Mesenchymal stem cell (in vitro differentiated cells and primary cell): ENCODE data around the gene ADPRS.
A peak's percentile ranks its signal among the peaks of the same experiment; 100 is the strongest.

Experiments
- DNase-seq: peaks from one replicate; pipeline ENCODE4 v3.0.0-alpha.2; 2013
- H2AFZ ChIP-seq: one replicate; pipeline ENCODE4 v1.6.1; 2013; ENCODE audit warnings: low read depth, mild to moderate bottlenecking, control low read depth, inconsistent platforms, low read length, moderate library complexity
- H2AK5ac ChIP-seq: 2 replicates; pipeline ENCODE4 v1.6.1; 2013; ENCODE audit warnings: low read length, moderate library complexity, mild to moderate bottlenecking, inconsistent platforms; ENCODE audit not compliant: severe bottlenecking
- H2BK120ac ChIP-seq: one replicate; pipeline ENCODE4 v1.6.1; 2013; ENCODE audit warnings: low read depth, mild to moderate bottlenecking, inconsistent platforms, low read length, moderate library complexity
- H2BK12ac ChIP-seq, 2 experiments: one replicate each; pipeline ENCODE4 v1.6.1; 2013; ENCODE audit warnings: inconsistent platforms in 2 of 2, low read length in 2 of 2, mild to moderate bottlenecking in 2 of 2, moderate library complexity in 2 of 2, control low read depth in 1 of 2
- H2BK15ac ChIP-seq: one replicate; pipeline ENCODE4 v1.6.1; 2013; ENCODE audit warnings: mild to moderate bottlenecking, low read depth, inconsistent platforms; ENCODE audit not compliant: poor library complexity, severe bottlenecking
- H2BK5ac ChIP-seq: 2 replicates; pipeline ENCODE4 v1.6.1; 2013; ENCODE audit warnings: low read depth, mild to moderate bottlenecking, low read length, control low read depth, inconsistent platforms; ENCODE audit not compliant: poor library complexity, severe bottlenecking
- H3K14ac ChIP-seq, 2 experiments: one replicate each; pipeline ENCODE4 v1.6.1; 2013; ENCODE audit warnings: inconsistent platforms in 2 of 2, low read length in 2 of 2, control low read depth in 1 of 2, mild to moderate bottlenecking in 1 of 2, moderate library complexity in 1 of 2
- H3K18ac ChIP-seq, 2 experiments: one replicate each; pipeline ENCODE4 v1.6.1; 2013; ENCODE audit warnings: inconsistent platforms in 2 of 2, low read length in 2 of 2, control low read depth in 1 of 2, low read depth in 1 of 2, mild to moderate bottlenecking in 1 of 2
- H3K23ac ChIP-seq, 2 experiments: one replicate each; pipeline ENCODE4 v1.6.1; 2013; ENCODE audit warnings: inconsistent platforms in 2 of 2, low read length in 2 of 2, mild to moderate bottlenecking in 2 of 2, moderate library complexity in 2 of 2, control low read depth in 1 of 2
- H3K27ac ChIP-seq: 2 replicates; pipeline ENCODE4 v1.5.1; 2013; ENCODE audit warnings: mild to moderate bottlenecking, moderate library complexity, low read length, control low read depth, inconsistent platforms; ENCODE audit not compliant: poor library complexity, severe bottlenecking
- H3K27me3 ChIP-seq, 2 experiments: 2 replicates each; pipeline versions ENCODE4 v1.6.1 to v1.7.0; 2013; ENCODE audit warnings: low read length in 2 of 2, mild to moderate bottlenecking in 2 of 2, moderate library complexity in 2 of 2, control low read depth in 1 of 2, inconsistent platforms in 1 of 2; ENCODE audit not compliant: control insufficient read depth in 1 of 2, insufficient read depth in 1 of 2
- H3K36me3 ChIP-seq, 2 experiments: 2 replicates each; pipeline versions ENCODE4 v1.6.1 to v1.7.0; 2013; ENCODE audit warnings: low read length in 2 of 2, control low read depth in 1 of 2, inconsistent platforms in 1 of 2, low read depth in 1 of 2, mild to moderate bottlenecking in 1 of 2; ENCODE audit not compliant: insufficient read depth in 2 of 2, control insufficient read depth in 1 of 2
- H3K4ac ChIP-seq, 2 experiments: one replicate each; pipeline ENCODE4 v1.6.1; 2013; ENCODE audit warnings: inconsistent platforms in 2 of 2, low read length in 2 of 2, mild to moderate bottlenecking in 2 of 2, moderate library complexity in 2 of 2, control low read depth in 1 of 2, low read depth in 1 of 2
- H3K4me1 ChIP-seq: 2 replicates; pipeline ENCODE4 v1.6.1; 2013; ENCODE audit warnings: low read depth, low read length, control low read depth; ENCODE audit not compliant: control insufficient read depth, insufficient read depth
- H3K4me2 ChIP-seq: 2 replicates; pipeline ENCODE4 v1.6.1; 2013; ENCODE audit warnings: low read length, mild to moderate bottlenecking, inconsistent platforms; ENCODE audit not compliant: poor library complexity, severe bottlenecking
- H3K4me3 ChIP-seq, 2 experiments: 2 replicates each; pipeline versions ENCODE4 v1.5.1 to v1.7.0; 2013; ENCODE audit warnings: low read length in 2 of 2, mild to moderate bottlenecking in 2 of 2, control low read depth in 1 of 2, low read depth in 1 of 2; ENCODE audit not compliant: insufficient read depth in 1 of 2
- H3K79me1 ChIP-seq: replicated peaks from 2 replicates; pipeline ENCODE4 v1.6.1; 2013; ENCODE audit warnings: mild to moderate bottlenecking, control low read depth, low read length, inconsistent platforms; ENCODE audit not compliant: poor library complexity, severe bottlenecking
- H3K9ac ChIP-seq: 2 replicates; pipeline ENCODE4 v1.7.0; 2013; ENCODE audit warnings: mild to moderate bottlenecking, low read length, moderate library complexity
- H3K9me3 ChIP-seq: 2 replicates; pipeline ENCODE4 v1.7.0; 2013; ENCODE audit warnings: mild to moderate bottlenecking, low read length; ENCODE audit not compliant: control insufficient read depth
- H4K8ac ChIP-seq: one replicate; pipeline ENCODE4 v1.6.1; 2013; ENCODE audit warnings: inconsistent platforms, mild to moderate bottlenecking, low read length, moderate library complexity
- H4K91ac ChIP-seq: one replicate; pipeline ENCODE4 v1.6.1; 2013; ENCODE audit warnings: mild to moderate bottlenecking, low read length, inconsistent platforms
- WGBS: methylation state at CpG from one replicate; pipeline ENCODE4 v1.1.7; 2013; ENCODE audit warnings: mixed read lengths; 5-methylcytosine and 5-hydroxymethylcytosine counted together

The ADPRS gene

DNA sequence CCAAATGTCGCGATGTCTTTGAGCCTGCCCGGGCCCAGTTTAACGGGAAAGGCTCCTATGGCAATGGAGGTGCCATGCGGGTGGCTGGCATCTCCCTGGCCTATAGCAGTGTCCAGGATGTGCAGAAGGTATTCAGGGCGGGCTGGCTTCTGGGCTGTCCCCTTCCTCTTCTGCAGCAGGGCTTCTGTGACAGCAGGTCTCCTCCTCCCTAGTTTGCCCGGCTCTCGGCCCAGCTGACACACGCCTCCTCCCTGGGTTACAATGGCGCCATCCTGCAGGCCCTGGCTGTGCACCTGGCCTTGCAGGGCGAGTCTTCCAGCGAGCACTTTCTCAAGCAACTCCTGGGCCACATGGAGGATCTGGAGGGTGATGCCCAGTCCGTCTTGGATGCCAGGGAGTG is 3.0 kb downstream of the ADPRS start:
- DNase-seq = no peak
- Histone ChIP-seq H2AFZ (no peak overlapping the region), H3K23ac (no peak overlapping the region), H3K79me1 (peaks cover 28% of the 10 kb centered on the region), H3K4me1 (peaks cover 35% of the 10 kb centered on the region), H2AK5ac (no peak overlapping the region), H3K18ac (no peak overlapping the region), H3K27me3 (no peaks in the 10 kb centered on the region), H4K8ac (no peak overlapping the region), H3K27ac (no peak overlapping the region), H2BK15ac (no peak overlapping the region), H2BK5ac (no peak overlapping the region), H2BK120ac (no peak overlapping the region), H3K4me3 (no peak overlapping the region), H3K14ac (no peak overlapping the region), H3K4ac (no peak overlapping the region), H3K9ac (no peak overlapping the region), H4K91ac (no peak overlapping the region), H3K4me2 (no peak overlapping the region), H3K9me3 (no peaks in the 10 kb centered on the region), H2BK12ac (no peak overlapping the region), H3K36me3 (peaks cover 54 to 55% of the 10 kb centered on the region in 2 experiments)
- 96% methylated on average over 13 of the region's 13 CpGs for WGBS

GRCh38 chr1:36092166-36092797 is 3.6 kb downstream of the ADPRS start:
- H3K4ac ChIP-seq = no peak overlapping the region
- H3K9ac ChIP-seq = no peak overlapping the region
- peaks cover 30% of the 10 kb centered on the region for H3K4me1 ChIP-seq
- H3K36me3 ChIP-seq = peaks cover 54 to 61% of the 10 kb centered on the region in 2 experiments
- no peak overlapping the region for H3K4me2 ChIP-seq
- no peak for DNase-seq
- no peaks in the 10 kb centered on the region for H3K27me3 ChIP-seq
- no peak overlapping the region for H2BK5ac ChIP-seq
- no peaks in the 10 kb centered on the region for H3K9me3 ChIP-seq
- 96% methylated on average over 17 of the region's 17 CpGs for WGBS
- H4K8ac ChIP-seq = no peak overlapping the region
- H3K27ac ChIP-seq = no peak overlapping the region
- H3K4me3 ChIP-seq = no peak overlapping the region
- no peak overlapping the region for H2BK15ac ChIP-seq
- H3K23ac ChIP-seq = no peak overlapping the region
- no peak overlapping the region for H3K18ac ChIP-seq
- no peak overlapping the region for H2BK120ac ChIP-seq
- peaks cover 28% of the 10 kb centered on the region for H3K79me1 ChIP-seq
- H2AK5ac ChIP-seq = no peak overlapping the region
- H4K91ac ChIP-seq = no peak overlapping the region
- no peak overlapping the region for H3K14ac ChIP-seq
- H2BK12ac ChIP-seq = no peak overlapping the region
- no peak overlapping the region for H2AFZ ChIP-seq

DNA sequence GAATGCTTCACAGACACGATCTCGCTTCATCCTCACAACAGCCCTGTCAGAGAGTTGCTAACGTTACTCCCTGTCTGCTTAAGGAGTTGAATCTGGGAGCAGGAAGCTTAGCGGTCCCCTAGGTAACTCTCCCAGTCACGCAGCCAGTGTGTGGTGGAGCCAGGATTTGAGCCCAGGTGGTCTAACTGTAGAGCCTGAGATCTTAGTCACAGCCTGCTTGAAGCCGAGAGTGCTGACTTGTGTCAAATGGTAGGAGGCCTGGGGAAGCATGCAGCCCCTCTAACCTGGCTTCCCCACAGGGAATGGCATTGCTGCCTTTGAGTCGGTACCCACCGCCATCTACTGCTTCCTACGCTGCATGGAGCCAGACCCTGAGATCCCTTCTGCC is 4.1 kb downstream of the ADPRS start:
- Histone ChIP-seq H3K9me3 (no peaks in the 10 kb centered on the region), H3K4me3 (no peak overlapping the region), H3K9ac (no peak overlapping the region), H4K91ac (no peak overlapping the region), H3K27me3 (no peaks in the 10 kb centered on the region), H2AK5ac (no peak overlapping the region), H3K4me2 (no peak overlapping the region), H3K4ac (no peak overlapping the region), H3K18ac (no peak overlapping the region), H3K23ac (no peak overlapping the region), H3K14ac (no peak overlapping the region), H3K27ac (no peak overlapping the region), H2BK120ac (no peak overlapping the region), H3K79me1 (peaks cover 28% of the 10 kb centered on the region), H2BK5ac (no peak overlapping the region), H3K36me3 (peaks cover 54 to 66% of the 10 kb centered on the region in 2 experiments), H2BK12ac (no peak overlapping the region), H4K8ac (no peak overlapping the region), H2BK15ac (no peak overlapping the region), H2AFZ (no peak overlapping the region), H3K4me1 (peaks cover 29% of the 10 kb centered on the region)
- no peak for DNase-seq
- 97% methylated on average over 9 of the region's 9 CpGs for WGBS

DNA sequence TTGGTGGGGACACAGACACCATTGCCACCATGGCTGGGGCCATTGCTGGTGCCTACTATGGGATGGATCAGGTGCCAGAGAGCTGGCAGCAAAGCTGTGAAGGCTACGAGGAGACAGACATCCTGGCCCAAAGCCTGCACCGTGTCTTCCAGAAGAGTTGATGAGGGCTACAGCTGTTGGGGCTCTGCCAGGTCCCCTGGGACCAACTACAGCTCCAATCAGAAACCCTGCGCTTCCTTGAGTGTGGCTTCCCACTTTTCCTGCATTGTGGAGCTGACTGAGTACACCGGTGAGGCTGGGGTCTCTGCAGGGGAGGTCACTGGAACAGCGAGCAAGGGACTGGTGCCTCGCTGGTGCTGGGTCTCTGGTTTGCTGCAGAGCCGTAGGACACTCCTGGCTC is 4.5 kb downstream of the ADPRS start:
- no peaks in the 10 kb centered on the region for H3K27me3 ChIP-seq
- peaks cover 54 to 71% of the 10 kb centered on the region in 2 experiments for H3K36me3 ChIP-seq
- peaks cover 27% of the 10 kb centered on the region for H3K4me1 ChIP-seq
- no peak for DNase-seq
- no peak overlapping the region for H3K23ac ChIP-seq
- no peak overlapping the region for H3K4ac ChIP-seq
- WGBS = 96% methylated on average over 7 of the region's 7 CpGs
- H4K8ac ChIP-seq = no peak overlapping the region
- H3K9ac ChIP-seq = peak overlapping the region; percentile 42
- H3K79me1 ChIP-seq = peaks cover 28% of the 10 kb centered on the region
- no peak overlapping the region for H2AK5ac ChIP-seq
- no peak overlapping the region for H4K91ac ChIP-seq
- H2BK5ac ChIP-seq = no peak overlapping the region
- H3K4me2 ChIP-seq = no peak overlapping the region
- no peak overlapping the region for H2BK12ac ChIP-seq
- no peak overlapping the region for H3K18ac ChIP-seq
- H3K4me3 ChIP-seq = no peak overlapping the region
- no peak overlapping the region for H2BK15ac ChIP-seq
- H3K14ac ChIP-seq = no peak overlapping the region
- no peak overlapping the region for H2BK120ac ChIP-seq
- H2AFZ ChIP-seq = no peak overlapping the region
- H3K27ac ChIP-seq = no peak overlapping the region
- no peaks in the 10 kb centered on the region for H3K9me3 ChIP-seq
